Right ventricle myocardium inferior (tissue), 1 donor: ENCODE results near the gene YWHAE. TPM values are rescaled to one million over a fixed set of nuclear protein-coding genes. Genes with fewer than 3 reads are reported as not detected.
"Not testable (repeated sequence)": the region's sequence is repeated elsewhere in the genome, so short reads cannot be mapped to it uniquely, and the experiment has no call there.

Experiments
- ATAC-seq: fragments of 200-7000 bp; cut with Tn5 transposase; one replicate; pipeline ENCODE4 v1.9.1; 2020; ENCODE audit warnings: mild to moderate bottlenecking, moderate library complexity
- DNase-seq: peaks from one replicate; pipeline ENCODE4 v3.0.0; 2021; ENCODE audit errors: missing footprints
- intact Hi-C: fragments of 100-400 bp; cut with DNase I; formaldehyde crosslinking; loops from one replicate; pipeline ENCODE4 v1.11.0; 2022
- total RNA-seq: library from RNA; stranded (reverse); fragmentation: NEBNext Ultra II Directional; extraction: Animal tissue kit (Norgen Biotek cat#: 25700); gene quantifications from one replicate; pipeline ENCODE4 v1.2.1, GENCODE V29; 2021
- donor health status: DM: no; HTN: yes; CAD: no; lungs with severe emphysema.

YWHAE gene
- total RNA-seq, 1 donor from 2014 or later = 640 TPM

DNA sequence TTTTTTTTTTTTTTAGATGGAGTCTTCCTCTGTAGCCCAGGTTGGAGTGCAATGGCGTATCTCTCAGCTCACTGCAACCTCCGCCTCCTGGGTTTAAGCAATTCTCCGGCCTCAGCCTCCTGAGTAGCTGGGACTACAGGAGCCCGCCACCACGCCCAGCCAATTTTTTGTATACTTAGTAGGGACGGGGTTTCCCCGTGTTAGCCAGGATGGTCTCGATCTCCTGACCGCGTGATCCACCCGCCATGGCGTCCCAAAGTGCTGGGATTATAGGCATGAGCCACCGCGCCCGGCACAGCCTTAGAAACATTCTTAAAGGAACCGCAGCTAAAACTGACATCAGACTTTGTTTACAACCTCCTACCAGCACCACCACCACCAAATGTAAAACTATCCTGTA, 47.5 kb downstream of the YWHAE start:
- ATAC-seq, DNase-seq, intact Hi-C loops: not testable (repeated sequence)

DNA sequence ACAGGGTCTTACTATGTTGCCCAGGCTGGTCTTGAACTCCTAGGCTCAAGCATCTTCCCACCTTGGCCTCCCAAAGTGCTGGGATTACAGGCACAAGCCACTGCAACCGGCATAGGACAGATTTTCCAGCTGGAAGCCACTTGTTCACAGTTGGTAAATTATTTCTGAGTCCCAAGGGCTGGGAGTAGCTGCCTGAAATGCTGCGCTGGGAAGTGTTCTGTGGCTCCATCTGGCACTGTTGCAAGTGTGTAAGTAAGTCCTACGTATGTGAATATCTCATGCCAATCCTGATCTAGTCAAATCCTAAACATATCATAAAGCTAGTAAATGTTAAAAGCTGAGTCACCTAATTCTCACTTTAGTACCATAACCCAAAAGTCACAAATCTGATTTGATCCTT, 48.1 kb downstream of the YWHAE start:
- DNase-seq (no peak), ATAC-seq (no peak)
- intact Hi-C loops = no loop called here

DNA sequence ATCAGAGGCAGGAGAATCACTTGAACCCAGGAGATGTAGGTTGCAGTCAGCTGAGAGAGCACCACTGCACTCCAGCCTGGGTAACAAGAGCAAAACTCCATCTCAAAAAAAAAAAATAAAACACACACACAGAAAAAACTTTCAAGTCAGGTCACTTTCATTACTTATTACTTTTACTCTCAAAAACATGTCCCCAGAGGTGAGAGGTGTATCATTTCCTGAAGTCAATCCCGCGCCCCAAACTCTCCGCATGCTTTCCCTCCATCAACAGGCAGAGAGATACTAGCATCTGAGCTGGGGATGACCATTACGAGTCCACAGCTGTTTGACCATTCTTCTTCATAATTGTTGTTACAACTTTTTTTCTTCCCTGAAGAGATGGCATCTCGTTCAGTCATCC, 48.7 kb downstream of the YWHAE start:
- DNase-seq (no peak), ATAC-seq (no peak)
- intact Hi-C loops = no loop called here

DNA sequence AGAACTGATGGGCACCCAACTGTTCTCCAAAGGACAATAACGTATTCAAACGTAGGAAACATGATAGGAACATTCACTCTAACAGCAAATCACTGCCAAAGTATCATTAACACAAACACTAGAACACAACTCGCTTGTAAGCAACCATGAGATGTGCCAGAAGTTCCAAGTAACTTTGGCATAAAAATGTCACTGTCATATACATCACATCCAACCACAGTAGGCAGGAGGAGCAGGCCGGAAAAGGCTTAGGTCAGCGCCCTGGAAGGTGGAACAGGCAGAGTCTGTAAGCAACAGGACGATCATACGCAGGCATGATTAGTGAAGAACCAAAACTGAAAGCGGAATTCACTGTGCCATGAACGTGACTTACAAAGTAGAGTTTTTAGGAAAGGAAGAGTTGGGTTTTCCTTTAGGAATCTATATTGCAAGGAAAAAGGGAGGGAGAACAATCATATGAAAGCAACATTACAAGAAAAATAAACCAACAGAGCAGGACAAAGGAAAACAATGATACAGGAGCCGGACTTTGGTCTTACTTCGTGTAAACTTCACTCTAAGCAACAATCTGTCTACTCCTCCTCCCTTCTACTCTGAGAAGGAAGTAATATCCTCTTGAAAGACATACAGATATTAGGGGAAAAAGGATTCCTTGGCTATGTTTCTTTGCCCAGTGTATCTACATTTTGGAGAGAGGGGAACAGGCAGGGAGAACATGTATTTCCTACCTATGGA, 52.3 kb downstream of the YWHAE start:
- DNase-seq = peak; percentile 54
- peak; percentile 59 for ATAC-seq
- intact Hi-C loops = loop anchor here (5.0 kb wide), 1 partner anchor 170 kb away; the partner anchor contains the start of gene INPP5K

DNA sequence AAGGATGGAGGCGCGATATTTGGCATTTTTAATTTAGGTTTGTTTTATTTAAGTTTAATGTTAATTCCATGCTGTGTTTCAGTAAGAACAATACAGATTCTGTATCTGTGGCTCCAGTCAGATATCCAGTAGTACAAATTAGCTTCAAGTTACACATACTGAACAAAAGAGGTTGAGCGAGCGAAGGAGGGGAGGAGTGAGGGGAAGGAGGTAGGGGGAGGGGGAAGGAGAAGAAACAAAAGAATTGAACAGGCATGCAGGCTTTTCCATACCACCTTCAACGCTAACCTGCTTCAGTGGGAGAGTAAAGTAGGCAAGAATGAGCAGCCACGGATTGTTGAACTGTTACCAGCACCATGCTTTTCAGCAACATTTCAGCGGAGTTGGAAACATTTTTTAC, 55.5 kb downstream of the YWHAE start:
- no peak for DNase-seq
- intact Hi-C loops = no loop called here
- ATAC-seq = no peak

DNA sequence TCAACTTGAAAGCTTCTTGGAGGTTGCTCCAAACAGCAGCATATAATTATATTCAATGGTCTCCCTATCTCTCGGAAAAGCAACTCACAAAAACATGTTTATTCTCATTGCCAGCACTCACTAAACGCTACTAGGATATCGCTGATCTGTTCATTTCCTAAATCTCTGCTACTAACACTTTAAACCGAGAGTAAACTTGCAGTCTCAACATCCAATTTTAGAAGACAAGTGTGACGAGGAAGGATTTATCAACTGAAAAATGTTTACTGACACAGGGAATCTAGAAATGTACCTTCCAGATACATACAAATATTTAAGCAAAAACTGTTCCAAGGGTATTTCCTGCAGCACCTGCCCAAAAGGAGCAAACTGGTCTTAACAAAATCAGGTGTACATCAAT, 56.5 kb downstream of the YWHAE start:
- intact Hi-C loops = no loop called here
- ATAC-seq = no peak
- no peak for DNase-seq

DNA sequence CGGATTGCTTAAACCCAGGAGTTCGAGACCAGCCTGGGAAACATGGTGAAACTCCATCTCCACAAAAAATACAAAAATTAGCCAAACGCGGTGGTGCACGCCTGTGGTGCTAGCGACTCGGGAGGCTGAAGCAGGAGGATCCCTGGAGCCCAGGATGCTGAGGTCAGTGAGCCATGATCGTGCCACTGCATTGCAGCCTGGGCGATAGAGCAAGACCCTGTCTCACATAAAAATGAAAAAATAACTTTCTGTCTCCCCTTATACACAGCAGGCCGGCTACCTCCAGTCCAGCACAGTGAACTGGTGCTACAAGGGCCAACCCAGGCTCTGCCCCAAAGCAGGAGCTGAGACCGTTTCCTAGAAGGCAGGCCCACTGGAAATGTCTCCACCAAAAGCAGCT, 59.7 kb downstream of the YWHAE start:
- intact Hi-C loops = no loop called here
- no peak for DNase-seq
- ATAC-seq = no peak

DNA sequence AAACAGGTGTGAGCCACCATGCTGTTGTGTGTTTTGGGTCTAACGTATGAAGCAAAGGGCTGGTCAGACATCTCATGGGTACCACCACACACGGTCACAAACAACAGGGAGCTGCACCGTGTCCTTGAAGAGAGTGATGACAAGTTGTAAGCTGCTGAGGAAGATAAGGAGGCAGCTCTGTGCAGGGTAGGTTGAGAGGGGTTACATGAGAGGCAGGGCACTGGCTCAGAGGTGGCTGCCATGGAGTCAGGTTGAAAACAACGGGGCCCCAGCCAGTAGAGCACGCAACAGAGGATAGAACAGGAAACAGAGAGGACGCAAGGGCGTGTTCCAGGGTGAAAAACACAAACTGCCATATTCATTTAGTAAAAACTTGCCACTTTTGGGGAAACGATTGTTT, 68.3 kb downstream of the YWHAE start:
- intact Hi-C loops = loop anchor here (1.0 kb wide), 1 partner anchor 55 kb away; no protein-coding TSS in a partner anchor
- no peak for DNase-seq
- peak; percentile 97 for ATAC-seq

DNA sequence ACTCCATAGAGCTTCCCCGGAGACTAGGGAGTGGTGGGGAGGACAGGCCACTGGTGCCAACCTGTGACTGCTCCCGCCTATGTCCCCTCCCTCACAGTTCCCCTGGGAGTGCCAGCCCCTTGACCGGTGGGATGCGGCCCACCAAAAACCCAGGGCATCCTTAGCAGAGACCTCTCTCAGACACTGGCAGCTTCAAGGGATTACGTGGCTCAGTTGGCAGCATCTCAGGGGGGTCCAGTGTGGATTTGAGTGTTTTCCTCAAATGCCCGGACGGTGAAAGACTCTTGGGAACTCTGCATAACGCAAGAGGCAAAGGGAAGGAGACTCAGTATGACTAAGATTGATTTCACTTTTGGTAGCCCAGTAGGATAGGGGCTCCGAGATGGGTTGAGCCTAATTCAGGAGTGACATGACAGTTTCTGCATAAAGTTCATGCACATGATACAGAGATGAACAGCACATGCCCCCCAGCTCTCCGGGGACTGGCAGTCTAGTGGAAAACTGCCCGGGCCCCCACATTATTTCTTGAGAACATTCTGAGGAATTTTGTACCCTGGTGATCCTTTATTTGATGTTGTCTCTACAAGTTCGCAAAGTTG, 70.2 kb downstream of the YWHAE start:
- intact Hi-C loops = no loop called here
- DNase-seq (no peak), ATAC-seq (no peak)

DNA sequence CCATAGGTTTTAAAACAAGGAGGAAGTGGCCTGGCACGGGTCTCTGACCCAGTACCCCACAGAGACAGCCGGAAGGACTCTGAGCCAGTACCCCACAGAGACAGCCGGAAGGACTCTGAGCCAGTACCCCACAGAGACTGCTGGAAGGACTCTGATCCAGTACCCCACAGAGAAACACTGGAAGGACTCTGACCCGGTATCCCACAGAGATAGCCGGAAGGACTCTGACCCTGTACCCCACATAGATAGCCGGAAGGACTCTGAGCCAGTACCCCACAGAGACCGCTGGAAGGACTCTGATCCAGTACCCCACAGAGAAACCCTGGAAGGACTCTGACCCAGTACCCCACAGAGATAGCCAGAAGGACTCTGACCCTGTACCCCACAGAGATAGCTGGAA, 71.6 kb downstream of the YWHAE start:
- intact Hi-C loops = no loop called here
- ATAC-seq (no peak), DNase-seq (no peak)

DNA sequence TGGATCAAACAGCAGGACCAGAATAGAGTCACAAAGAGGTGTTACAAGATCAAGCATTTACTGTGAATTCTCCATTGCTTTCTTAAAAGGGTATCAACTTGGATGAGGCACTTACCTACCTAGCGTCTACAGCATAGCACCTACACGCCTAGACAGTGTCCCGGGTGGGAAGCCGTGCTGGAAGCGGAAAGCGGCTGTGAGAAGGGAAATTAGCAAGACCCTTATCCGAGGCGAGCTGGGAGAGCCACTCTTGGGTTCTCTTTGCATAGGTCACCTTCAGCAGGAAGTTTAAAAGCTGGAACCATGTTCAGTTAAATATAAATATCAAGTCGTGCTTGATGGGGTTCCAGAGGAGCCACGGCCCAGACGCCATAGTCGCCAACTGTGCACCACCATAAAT, 74.3 kb downstream of the YWHAE start:
- intact Hi-C loops = no loop called here
- DNase-seq (no peak), ATAC-seq (no peak)

DNA sequence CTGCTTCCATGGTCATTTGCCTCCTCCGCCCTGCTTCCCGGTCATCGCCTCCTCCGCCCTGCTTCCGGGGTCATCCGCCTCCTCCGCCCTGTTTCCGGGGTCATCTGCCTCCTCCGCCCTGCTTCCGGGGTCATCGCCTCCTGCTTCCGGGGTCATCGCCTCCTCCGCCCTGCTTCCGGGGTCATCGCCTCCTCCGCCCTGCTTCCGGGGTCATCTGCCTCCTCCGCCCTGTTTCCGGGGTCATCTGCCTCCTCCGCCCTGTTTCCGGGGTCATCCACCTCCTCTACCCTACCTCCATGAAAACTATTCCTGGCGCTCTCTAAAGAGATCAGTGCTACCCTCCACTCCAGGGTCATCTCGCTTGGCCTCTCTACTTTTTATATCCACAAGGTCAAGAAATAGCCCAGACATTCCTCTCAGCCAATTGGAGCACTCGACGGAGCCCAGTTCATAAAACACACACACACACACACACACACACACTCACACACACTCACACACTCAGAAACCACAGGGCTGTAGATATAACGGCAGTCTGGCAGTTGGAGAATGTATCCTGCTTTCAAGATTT, 75.7 kb downstream of the YWHAE start:
- DNase-seq (no peak), ATAC-seq (no peak)
- intact Hi-C loops = no loop called here

DNA sequence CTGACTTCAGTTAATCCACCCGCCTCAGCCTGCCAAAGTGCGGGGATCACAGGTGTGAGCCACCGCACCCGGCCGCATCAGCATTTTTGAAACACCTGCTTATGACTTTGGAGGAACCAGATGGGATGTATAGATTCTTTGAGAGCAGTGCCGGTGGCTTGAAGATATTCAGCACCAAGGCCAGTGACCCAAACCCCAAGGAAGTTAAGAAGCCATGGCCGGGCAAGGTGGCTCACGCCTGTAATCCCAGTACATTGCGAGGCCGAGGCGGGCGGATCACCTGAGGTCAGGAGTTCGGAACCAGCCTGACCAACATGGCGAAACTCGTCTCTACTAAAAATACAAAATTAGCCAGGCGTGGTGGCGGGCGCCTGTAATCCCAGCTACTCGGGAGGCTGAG, 76.7 kb downstream of the YWHAE start:
- intact Hi-C loops = no loop called here
- DNase-seq (no peak), ATAC-seq (no peak)

DNA sequence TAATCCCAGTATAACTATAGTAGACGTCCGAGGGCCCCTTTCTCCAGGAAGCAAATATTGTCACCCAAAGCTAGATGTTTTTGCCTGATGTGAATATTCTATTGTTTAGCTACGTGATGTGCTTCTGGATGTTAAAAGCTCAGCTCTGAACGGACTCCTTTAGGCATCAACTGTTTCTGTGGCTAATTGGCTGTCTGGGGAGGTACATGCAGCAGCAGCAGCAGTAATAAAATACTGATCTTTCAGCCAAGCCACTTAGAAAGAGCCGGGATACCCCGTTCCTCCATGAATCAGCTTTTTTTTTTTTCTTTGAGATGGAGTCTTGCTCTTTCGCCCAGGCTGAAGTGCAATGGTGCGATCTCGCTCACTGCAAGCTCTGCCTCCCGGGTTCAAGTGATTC, 77.5 kb downstream of the YWHAE start:
- ATAC-seq = no peak
- intact Hi-C loops = no loop called here
- no peak for DNase-seq

DNA sequence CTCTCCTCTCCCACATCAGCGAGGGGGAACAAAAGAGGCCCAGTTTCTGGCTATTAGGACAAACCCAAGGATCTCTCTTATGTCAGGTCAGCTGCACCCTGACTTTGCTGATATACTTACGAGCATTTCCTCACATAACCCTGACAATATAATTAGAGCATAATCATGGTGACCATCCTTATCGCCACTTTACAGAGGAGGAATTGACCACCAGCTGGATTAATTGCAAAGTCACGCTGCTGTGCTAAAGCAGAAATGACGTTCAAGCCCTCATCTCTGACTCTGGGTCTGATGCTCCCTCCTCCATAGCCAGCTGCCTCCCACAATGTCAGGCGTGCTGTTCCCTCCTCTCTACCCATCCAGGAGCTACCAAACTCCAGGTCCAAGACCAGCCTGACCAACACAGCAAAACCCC, 78.0 kb downstream of the YWHAE start:
- intact Hi-C loops = no loop called here
- ATAC-seq (no peak), DNase-seq (no peak)

DNA sequence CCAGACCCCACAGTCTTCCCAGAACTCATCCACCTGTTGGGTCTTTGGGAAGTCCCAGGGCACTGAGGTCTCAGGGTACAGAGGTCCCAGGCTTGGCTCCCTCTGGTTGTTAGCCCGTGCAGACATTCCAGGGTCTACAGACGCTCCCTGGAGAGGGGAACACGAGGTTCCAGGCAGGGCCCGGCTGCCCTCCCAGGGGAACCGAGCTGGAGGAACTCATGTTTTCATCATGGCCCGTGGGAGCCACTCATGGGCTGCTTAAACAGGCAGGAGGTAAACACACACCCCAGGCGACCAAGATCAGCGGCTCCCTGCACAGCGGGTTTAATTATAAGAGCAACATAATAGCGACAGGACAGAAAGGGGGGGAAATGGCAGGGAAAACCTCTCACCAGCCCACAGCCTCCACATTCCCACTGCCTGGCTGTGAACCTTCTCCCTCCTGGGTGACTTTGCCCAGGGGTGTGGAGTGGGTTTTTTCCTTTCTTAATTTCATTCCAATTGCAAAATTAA, 84.1 kb downstream of the YWHAE start:
- ATAC-seq (peak; percentile 50), DNase-seq (peak; percentile 82)
- intact Hi-C loops = no loop called here

DNA sequence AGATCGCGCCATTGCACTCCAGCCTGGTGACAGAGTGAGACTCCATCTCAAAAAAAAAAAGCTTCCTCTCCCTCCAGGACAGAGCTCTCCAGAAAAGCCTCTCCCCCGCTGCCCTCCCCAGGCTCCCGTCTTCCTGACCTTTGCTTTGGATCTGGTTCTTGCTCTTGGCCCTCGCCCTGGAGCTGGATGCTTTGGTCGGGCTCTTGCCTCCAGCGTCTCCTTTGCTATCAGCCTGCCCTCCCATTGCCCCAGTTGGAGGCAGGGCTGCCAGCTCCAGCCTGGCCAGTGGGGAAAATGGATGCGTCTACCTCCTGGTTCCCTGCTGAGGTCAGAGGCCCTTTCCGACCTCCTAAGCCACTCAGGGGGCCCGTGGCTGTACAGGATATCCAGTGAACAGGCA, 84.6 kb downstream of the YWHAE start:
- ATAC-seq = peak; percentile 79
- no peak for DNase-seq
- intact Hi-C loops = no loop called here

DNA sequence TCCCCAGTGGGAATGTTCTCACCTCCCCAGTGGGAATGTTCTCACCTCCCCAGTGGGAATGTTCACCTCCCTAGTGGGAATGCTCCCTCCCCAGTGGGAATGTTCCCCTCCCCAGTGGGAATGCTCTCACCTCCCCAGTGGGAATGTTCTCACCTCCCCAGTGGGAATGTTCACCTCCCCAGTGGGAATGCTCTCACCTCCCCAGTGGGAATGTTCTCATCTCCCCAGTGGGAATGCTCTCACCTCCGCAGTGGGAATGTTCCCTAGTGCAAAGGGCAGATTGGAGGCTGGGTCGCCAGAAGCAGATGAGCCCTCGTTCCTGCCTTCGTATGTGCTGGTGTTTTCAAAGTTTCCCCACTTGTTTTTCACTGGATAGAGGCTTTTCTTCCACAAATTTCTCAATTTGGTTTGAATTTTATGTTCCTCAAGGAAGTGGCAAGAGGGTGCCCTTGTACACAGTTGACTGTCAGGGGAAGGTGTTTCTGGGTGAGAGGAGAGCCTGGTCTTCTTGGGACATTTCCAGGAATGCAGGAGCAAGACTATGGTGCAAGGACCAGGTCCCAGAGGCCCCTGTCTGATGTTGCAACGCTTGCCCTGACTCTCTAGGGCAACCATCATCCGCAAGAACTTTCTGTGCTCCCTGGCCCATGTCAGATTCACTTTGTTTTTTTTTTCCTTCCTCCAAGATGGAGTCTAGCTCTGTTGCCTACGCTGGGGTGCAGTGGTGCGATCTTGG, 86.6 kb downstream of the YWHAE start:
- no peak for ATAC-seq
- intact Hi-C loops = no loop called here

DNA sequence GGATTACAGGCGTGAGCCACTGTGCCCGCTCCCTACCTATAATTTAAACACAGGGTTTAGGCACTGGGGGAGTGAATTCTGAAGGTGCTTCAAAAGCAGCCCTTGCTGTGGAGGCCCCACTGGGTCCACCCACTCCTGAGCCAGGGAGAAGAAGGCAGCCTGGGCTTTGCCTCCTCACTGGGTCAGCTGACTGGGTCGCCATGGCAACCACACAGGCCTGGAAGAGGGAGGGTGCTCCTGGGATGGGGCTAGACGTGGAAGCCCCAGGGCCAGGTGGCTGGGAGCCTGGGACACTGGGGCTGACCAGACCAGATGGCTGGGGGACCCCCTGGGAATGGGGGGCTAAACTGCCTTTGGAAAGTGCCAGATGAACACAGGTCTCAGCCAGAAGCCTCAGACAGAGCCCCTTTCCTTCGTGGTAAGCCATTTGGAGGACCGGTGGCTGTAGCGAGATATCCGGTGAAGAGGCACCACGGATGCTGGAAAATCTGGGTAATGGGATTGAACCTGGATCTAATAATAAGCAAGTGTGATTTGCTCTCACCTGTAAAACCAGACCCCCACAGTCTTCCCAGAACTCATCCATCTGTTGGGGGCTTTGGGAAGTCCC, 87.7 kb downstream of the YWHAE start:
- ATAC-seq (no peak), DNase-seq (no peak)
- intact Hi-C loops = no loop called here

More for the DNA sequence above, 86.6 kb downstream of the YWHAE start:
- no peak for DNase-seq
